Ishikawa (cell line): ENCODE measurements around the gene UBE2O.

Source experiments
- CEBPB ChIP-seq: IDR thresholded peaks from 2 replicates; pipeline ENCODE4 v1.6.1; 2012
- CREB1 ChIP-seq: IDR thresholded peaks from 2 replicates; pipeline ENCODE4 v1.6.1; 2012; ENCODE audit warnings: low read depth
- EP300 ChIP-seq: IDR thresholded peaks from 2 replicates; pipeline ENCODE4 v1.6.1; 2012; ENCODE audit warnings: borderline replicate concordance
- FOXM1 ChIP-seq: IDR thresholded peaks from 2 replicates; pipeline ENCODE4 v1.6.1; 2012; ENCODE audit warnings: low read depth, borderline replicate concordance
- RAD21 ChIP-seq: IDR thresholded peaks from 2 replicates; pipeline ENCODE4 v1.6.1; 2012; ENCODE audit warnings: low read depth
- TCF12 ChIP-seq: IDR thresholded peaks from 2 replicates; pipeline ENCODE4 v1.6.1; 2012; ENCODE audit warnings: low read depth
- ZBTB7A ChIP-seq: IDR thresholded peaks from 2 replicates; pipeline ENCODE4 v1.6.1; 2012; ENCODE audit warnings: low read depth
- TF ChIP-seq, protein P1 (sequence below): IDR thresholded peaks from 2 replicates; pipeline ENCODE4 v1.6.1; 2012
- TF ChIP-seq, protein P2 (sequence below): IDR thresholded peaks from 2 replicates; pipeline ENCODE4 v1.6.1; 2012; ENCODE audit warnings: low read depth, mild to moderate bottlenecking

DNA sequence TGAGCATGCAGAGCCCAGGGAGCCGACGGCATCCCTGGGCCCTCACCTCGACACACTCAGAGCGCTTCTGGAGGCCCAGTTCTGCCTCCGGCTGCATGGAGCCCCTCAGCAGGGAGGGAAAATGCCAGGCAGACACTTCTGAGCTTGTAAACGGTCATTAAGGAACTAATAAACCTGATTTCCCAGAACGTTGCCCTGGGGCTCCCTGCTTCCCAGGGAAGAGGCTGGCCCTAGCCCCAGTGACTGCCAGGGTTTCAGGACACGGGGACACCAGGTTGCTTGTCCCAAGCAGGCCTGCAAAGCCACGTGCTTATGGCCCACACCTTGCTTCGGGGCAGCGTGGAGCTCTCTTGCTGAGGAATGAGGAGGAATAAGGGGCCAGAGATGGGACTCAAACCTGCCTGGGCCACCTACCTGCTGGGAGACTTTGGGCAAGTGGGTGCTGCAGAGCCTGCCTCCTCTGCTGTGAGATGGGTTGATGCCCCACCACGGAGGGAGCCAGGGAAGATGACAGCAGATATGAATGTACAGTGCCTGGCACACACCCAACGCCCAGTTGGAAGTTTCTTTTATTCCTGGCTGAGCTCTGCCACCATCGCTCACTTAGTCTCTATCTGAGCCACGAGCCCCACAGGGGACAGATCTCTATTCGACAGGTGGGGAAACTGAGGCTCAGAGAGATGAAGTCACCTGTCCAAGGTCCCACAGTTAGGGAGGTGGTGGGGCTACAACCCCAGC, 42.9 kb upstream of the UBE2O start:
- no peak for TF ChIP-seq EP300
- TF ChIP-seq TCF12 = no peak
- TF ChIP-seq CREB1 = no peak
- no peak for TF ChIP-seq ZBTB7A
- TF ChIP-seq, protein P1, sequence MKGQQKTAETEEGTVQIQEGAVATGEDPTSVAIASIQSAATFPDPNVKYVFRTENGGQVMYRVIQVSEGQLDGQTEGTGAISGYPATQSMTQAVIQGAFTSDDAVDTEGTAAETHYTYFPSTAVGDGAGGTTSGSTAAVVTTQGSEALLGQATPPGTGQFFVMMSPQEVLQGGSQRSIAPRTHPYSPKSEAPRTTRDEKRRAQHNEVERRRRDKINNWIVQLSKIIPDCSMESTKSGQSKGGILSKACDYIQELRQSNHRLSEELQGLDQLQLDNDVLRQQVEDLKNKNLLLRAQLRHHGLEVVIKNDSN = no peak
- TF ChIP-seq, protein P2, sequence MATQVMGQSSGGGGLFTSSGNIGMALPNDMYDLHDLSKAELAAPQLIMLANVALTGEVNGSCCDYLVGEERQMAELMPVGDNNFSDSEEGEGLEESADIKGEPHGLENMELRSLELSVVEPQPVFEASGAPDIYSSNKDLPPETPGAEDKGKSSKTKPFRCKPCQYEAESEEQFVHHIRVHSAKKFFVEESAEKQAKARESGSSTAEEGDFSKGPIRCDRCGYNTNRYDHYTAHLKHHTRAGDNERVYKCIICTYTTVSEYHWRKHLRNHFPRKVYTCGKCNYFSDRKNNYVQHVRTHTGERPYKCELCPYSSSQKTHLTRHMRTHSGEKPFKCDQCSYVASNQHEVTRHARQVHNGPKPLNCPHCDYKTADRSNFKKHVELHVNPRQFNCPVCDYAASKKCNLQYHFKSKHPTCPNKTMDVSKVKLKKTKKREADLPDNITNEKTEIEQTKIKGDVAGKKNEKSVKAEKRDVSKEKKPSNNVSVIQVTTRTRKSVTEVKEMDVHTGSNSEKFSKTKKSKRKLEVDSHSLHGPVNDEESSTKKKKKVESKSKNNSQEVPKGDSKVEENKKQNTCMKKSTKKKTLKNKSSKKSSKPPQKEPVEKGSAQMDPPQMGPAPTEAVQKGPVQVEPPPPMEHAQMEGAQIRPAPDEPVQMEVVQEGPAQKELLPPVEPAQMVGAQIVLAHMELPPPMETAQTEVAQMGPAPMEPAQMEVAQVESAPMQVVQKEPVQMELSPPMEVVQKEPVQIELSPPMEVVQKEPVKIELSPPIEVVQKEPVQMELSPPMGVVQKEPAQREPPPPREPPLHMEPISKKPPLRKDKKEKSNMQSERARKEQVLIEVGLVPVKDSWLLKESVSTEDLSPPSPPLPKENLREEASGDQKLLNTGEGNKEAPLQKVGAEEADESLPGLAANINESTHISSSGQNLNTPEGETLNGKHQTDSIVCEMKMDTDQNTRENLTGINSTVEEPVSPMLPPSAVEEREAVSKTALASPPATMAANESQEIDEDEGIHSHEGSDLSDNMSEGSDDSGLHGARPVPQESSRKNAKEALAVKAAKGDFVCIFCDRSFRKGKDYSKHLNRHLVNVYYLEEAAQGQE = no peak
- TF ChIP-seq FOXM1 = no peak
- TF ChIP-seq RAD21 = no peak
- no peak for TF ChIP-seq CEBPB
